HepG2 (cell line): ENCODE data around the gene COPS7A. TPM values are rescaled to one million over a fixed set of nuclear protein-coding genes. Genes with fewer than 3 reads are reported as not detected.
A peak's percentile ranks its signal among the peaks of the same experiment; 100 is the strongest.

Source experiments
- ATAC-seq: fragments of 200-7000 bp; cut with Tn5 transposase; 3 replicates; pipeline ENCODE4 v1.9.1; 2020; ENCODE audit warnings: mild to moderate bottlenecking, moderate library complexity
- BruUV-seq: library from RNA; stranded (reverse); fragments of 400-500 nt; replicated peaks from 2 replicates; lab custom pipeline; 2021; lab: Mats Ljungman, UMichigan
- CTCF ChIA-PET: fragments of 300-600 bp; formaldehyde crosslinking; extraction: SDS; loops from one replicate; lab custom pipeline; 2021; ENCODE audit warnings: low total read pairs, inconsistent platforms, low intra/inter-chr PET ratio; lab: Yijun Ruan, JAX
- POLR2A ChIA-PET: fragments of 350-600 bp; sonication (Branson Sonifier 250); formaldehyde crosslinking; loops from one replicate; lab custom pipeline; 2020; ENCODE audit warnings: antibody characterized with exemption, inconsistent platforms; lab: Yijun Ruan, JAX
- DNase-seq: peaks from one replicate; pipeline ENCODE4 v3.0.0-alpha.2; 2015; ENCODE audit warnings: low spot score
- FAIRE-seq: peaks from 3 replicates; lab custom pipeline; 2011; peaks lifted over from hg19 to GRCh38; lab: Jason Lieb, UNC
- H2AFZ ChIP-seq: one replicate; pipeline ENCODE4 v1.6.1; 2011; ENCODE audit warnings: low read length, inconsistent platforms
- H3K27ac ChIP-seq: fragments of 300-600 bp; 3 replicates; pipeline ENCODE4 v1.8.0; 2011; ENCODE audit warnings: mixed run types, mild to moderate bottlenecking, mixed read lengths, low read length, inconsistent platforms; ENCODE audit not compliant: insufficient read depth; ENCODE audit errors: extremely low read length
- H3K27me3 ChIP-seq, 2 experiments: fragments of 200-600 bp in 1 of 2; 2 replicates in 1 of 2; 3 replicates in 1 of 2; pipeline versions ENCODE4 v1.6.0 to v1.8.0; 2011; ENCODE audit warnings: low read length in 2 of 2, mild to moderate bottlenecking in 2 of 2, moderate library complexity in 2 of 2, inconsistent platforms in 1 of 2; ENCODE audit not compliant: insufficient read depth in 2 of 2, control insufficient read depth in 1 of 2
- H3K36me3 ChIP-seq, 2 experiments: fragments of 200-600 bp in 1 of 2; replicated peaks in 1 of 2; 2 replicates in 1 of 2; 3 replicates in 1 of 2; pipeline versions ENCODE4 v1.5.1 to v1.8.0; 2011; ENCODE audit warnings: low read length in 2 of 2, inconsistent platforms in 1 of 2; ENCODE audit not compliant: insufficient read depth in 2 of 2, control insufficient read depth in 1 of 2
- H3K4me1 ChIP-seq: 2 replicates; pipeline ENCODE4 v1.5.1; 2012; ENCODE audit warnings: low read length, inconsistent platforms; ENCODE audit not compliant: insufficient read depth
- H3K4me2 ChIP-seq: 2 replicates; pipeline ENCODE4 v1.6.0; 2011; ENCODE audit warnings: low read depth, low read length, inconsistent platforms
- H3K4me3 ChIP-seq, 3 experiments: fragments of 200-600 bp in 1 of 3; sonication (generic), shearing (Covaris generic) in 1 of 3; replicated peaks in 1 of 3; 2 replicates each; pipeline ENCODE4 v1.5.1; 2011 to 2016; ENCODE audit warnings: low read length in 3 of 3, inconsistent platforms in 2 of 3, low read depth in 2 of 3, mild to moderate bottlenecking in 2 of 3, control low read depth in 1 of 3, mixed read lengths in 1 of 3; ENCODE audit not compliant: insufficient read depth in 1 of 3
- H3K79me2 ChIP-seq: one replicate; pipeline ENCODE4 v1.6.1; 2011; ENCODE audit warnings: low read length, inconsistent platforms; ENCODE audit not compliant: insufficient read depth
- H3K9ac ChIP-seq: 2 replicates; pipeline ENCODE4 v1.6.0; 2011; ENCODE audit warnings: mild to moderate bottlenecking, low read depth, low read length, inconsistent platforms; ENCODE audit not compliant: insufficient read depth
- H3K9me3 ChIP-seq: 2 replicates; pipeline ENCODE4 v1.5.1; 2012; ENCODE audit warnings: mild to moderate bottlenecking, low read length
- H4K20me1 ChIP-seq: 2 replicates; pipeline ENCODE4 v1.6.0; 2011; ENCODE audit warnings: inconsistent platforms, mild to moderate bottlenecking, low read length, moderate library complexity; ENCODE audit not compliant: insufficient read depth
- AGO1 ChIP-seq: fragments of 200-400 bp; formaldehyde crosslinking; IDR thresholded peaks from 2 replicates; pipeline ENCODE4 v1.6.1; 2017; ENCODE audit warnings: mild to moderate bottlenecking, low read depth, low read length, moderate library complexity; ENCODE audit not compliant: poor library complexity, severe bottlenecking
- CAMTA2 ChIP-seq: sonication (generic); formaldehyde crosslinking; IDR thresholded peaks from 2 replicates; pipeline ENCODE4 v1.4.0; 2020; ENCODE audit warnings: mild to moderate bottlenecking, missing genetic modification reagents, borderline replicate concordance
- CENPT ChIP-seq: sonication (generic); formaldehyde crosslinking; IDR thresholded peaks from 2 replicates; pipeline ENCODE4 v1.8.0; 2022; ENCODE audit warnings: low read depth, mild to moderate bottlenecking, moderate library complexity, missing genetic modification reagents
- ELF3 ChIP-seq: IDR thresholded peaks from 2 replicates; pipeline ENCODE4 v1.6.1; 2016; ENCODE audit warnings: missing genetic modification reagents, missing compliant biosample characterization
- FOSL1 ChIP-seq: sonication (generic); formaldehyde crosslinking; IDR thresholded peaks from 2 replicates; pipeline ENCODE4 v1.9.0; 2021; ENCODE audit warnings: missing genetic modification reagents, borderline replicate concordance
- HMGA1 ChIP-seq: sonication (generic); formaldehyde crosslinking; conservative IDR thresholded peaks from 2 replicates; pipeline ENCODE4 v1.4.0; 2020; ENCODE audit warnings: missing genetic modification reagents
- RAD21 ChIP-seq: fragments of 450-650 bp; formaldehyde crosslinking; IDR thresholded peaks from 2 replicates; pipeline ENCODE4 v1.5.0; 2020; ENCODE audit warnings: mild to moderate bottlenecking
- SMC3 ChIP-seq: IDR thresholded peaks from 2 replicates; pipeline ENCODE4 v1.6.1; 2011; ENCODE audit warnings: low read length, improper control_type of control experiment
- SOX6 ChIP-seq, 2 experiments: fragments of 450-650 bp in 1 of 2; sonication (generic) in 1 of 2; formaldehyde crosslinking in 1 of 2; IDR thresholded peaks; 2 replicates each; pipeline versions ENCODE4 v1.4.0 to v1.6.1; 2017 to 2020; ENCODE audit warnings: antibody characterized with exemption in 1 of 2, mild to moderate bottlenecking in 1 of 2, missing genetic modification reagents in 1 of 2
- ZFYVE20 ChIP-seq: sonication (generic); formaldehyde crosslinking; IDR thresholded peaks from 2 replicates; pipeline ENCODE4 v1.8.0; 2023; ENCODE audit warnings: low read depth, mild to moderate bottlenecking, moderate library complexity, missing genetic modification reagents, borderline replicate concordance
- ZNF101 ChIP-seq: sonication (generic); formaldehyde crosslinking; IDR thresholded peaks from 2 replicates; pipeline ENCODE4 v1.4.0; 2020; ENCODE audit warnings: mild to moderate bottlenecking, low read depth, missing genetic modification reagents, borderline replicate concordance
- ZNF329 ChIP-seq: sonication (generic); formaldehyde crosslinking; IDR thresholded peaks from 2 replicates; pipeline ENCODE4 v1.9.0; 2021; ENCODE audit warnings: low read depth, mild to moderate bottlenecking, missing genetic modification reagents
- ZNF333 ChIP-seq: sonication (generic); formaldehyde crosslinking; IDR thresholded peaks from 2 replicates; pipeline ENCODE4 v1.4.0; 2020; ENCODE audit warnings: mild to moderate bottlenecking, missing genetic modification reagents, borderline replicate concordance
- ZNF432 ChIP-seq: sonication (generic); formaldehyde crosslinking; IDR thresholded peaks from 2 replicates; pipeline ENCODE4 v1.5.0; 2020; ENCODE audit warnings: missing genetic modification reagents, mild to moderate bottlenecking, borderline replicate concordance
- ZSCAN9 ChIP-seq: IDR thresholded peaks from 2 replicates; pipeline ENCODE4 v1.6.1; 2016; ENCODE audit warnings: borderline replicate concordance
- WGBS: methylation state at CpG from one replicate; pipeline ENCODE4 v1.1.6; 2017; ENCODE audit warnings: low lambda C conversion rate; 5-methylcytosine and 5-hydroxymethylcytosine counted together
- in situ Hi-C: cut with HindIII; loops from 2 replicates; pipeline ENCODE4 v1.10.0; 2017; ENCODE audit warnings: low pct_unique_long_range_greater_than_20kb; ENCODE audit not compliant: extremely low pct_ligation_motif_present
- intact Hi-C: fragments of 100-400 bp; cut with micrococcal nuclease; formaldehyde crosslinking; loops from one replicate; pipeline ENCODE4 v1.10.0; 2022; ENCODE audit not compliant: unreplicated experiment
- polyA plus RNA-seq, 8 experiments: library from polyadenylated mRNA; depleted of rRNA in 3 of 8; stranded (reverse) in 7 of 8; unstranded in 1 of 8; fragments of >200 nt; fragmentation: Illumina TruSeq in 4 of 8; extraction: Trizol in 4 of 8; gene quantifications; 2 replicates each; pipeline versions ENCODE4 v1.2.1 to v1.2.3, GENCODE V29; 2011 to 2016; ENCODE audit warnings: low read depth in 4 of 8, missing spikeins in 1 of 8, mixed read lengths in 1 of 8; ENCODE audit not compliant: insufficient read depth in 1 of 8
- total RNA-seq, 5 experiments: library from RNA; depleted of rRNA; stranded (reverse); fragments of >200 nt; fragmentation: Illumina TruSeq; extraction: Trizol; gene quantifications; 2 replicates each; pipeline ENCODE4 v1.2.3, GENCODE V29; 2016; ENCODE audit warnings: low read depth in 1 of 5
- TF ChIP-seq, protein P1 (sequence below): sonication (generic); formaldehyde crosslinking; IDR thresholded peaks from 2 replicates; pipeline ENCODE4 v1.5.0; 2020; ENCODE audit warnings: mild to moderate bottlenecking, missing genetic modification reagents, moderate library complexity

Gene COPS7A
- total and polyA plus RNA-seq, 2 of the 13 experiments (the other 11 are each of a cell fraction or from before 2014, with no cell fraction given) = 40.0 to 73.6 TPM

DNA sequence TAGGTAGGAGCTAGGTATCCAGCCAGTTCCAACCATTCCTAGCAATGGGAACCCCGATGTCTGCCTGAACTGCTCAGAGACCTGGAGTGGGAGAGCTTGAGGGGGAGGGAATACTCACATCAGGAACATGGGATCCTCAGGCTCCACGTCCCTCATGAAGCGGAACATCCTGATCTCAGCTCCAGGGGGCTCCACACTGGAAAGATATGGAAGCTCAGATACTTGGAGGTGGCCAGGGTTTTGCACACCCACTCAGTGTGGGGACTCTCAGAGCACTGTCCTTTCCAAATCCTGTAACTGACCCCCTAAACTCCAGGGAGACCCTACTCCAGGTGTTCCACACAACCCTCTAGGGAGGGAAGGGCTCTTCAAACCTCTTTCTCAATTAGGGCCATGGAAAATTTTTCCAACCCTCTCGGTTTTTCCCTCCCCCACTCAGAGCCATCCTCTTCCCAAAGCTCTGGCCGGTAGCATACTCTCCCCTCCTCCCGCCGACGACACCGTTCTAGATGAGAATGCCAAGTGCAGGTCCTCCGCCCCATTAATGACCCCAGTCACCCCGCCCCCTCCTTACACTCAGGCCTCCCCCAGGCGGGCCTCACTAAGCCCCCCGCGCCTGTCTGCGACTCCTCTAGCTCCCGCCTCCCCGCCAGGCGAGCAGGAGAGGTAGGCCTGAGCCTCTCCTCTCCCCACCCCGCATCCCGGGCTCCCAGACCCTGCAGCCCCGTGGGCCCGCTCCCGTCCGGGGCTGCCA lies 28.5 kb downstream of the COPS7A start:
- Histone ChIP-seq H3K9me3 (no peaks in the 10 kb centered on the region), H3K4me3 (peak overlapping the region; percentile 73 to 99 (median 97)), H3K79me2 (peaks cover 21% of the 10 kb centered on the region), H3K4me2 (peak overlapping the region; percentile 98), H3K9ac (peak overlapping the region; percentile 96), H3K27ac (peak overlapping the region; percentile 96), H3K27me3 (no peaks in the 10 kb centered on the region), H4K20me1 (0 out of 2 replicates have a peak, but pooled peaks cover 6% of the 10 kb centered on the region), H2AFZ (no peak overlapping the region), H3K4me1 (peaks cover 28% of the 10 kb centered on the region), H3K36me3 (peaks cover 28 to 43% of the 10 kb centered on the region in 2 experiments)
- intact Hi-C loops = loop anchor here (2.0 kb wide), 2 partner anchors 18 to 64 kb away; partner anchors contain the start of gene ZNF384
- WGBS = 4% methylated on average over 15 of the region's 24 CpGs
- CTCF ChIA-PET = interaction anchor here (1.1 to 4.4 kb wide), 5 partner anchors 15 to 83 kb away, joined by 3 to 54 read pairs (median 13); partner anchors contain the start of gene PTMS
- POLR2A ChIA-PET = interaction anchor here (1.0 to 3.8 kb wide), 29 partner anchors 8 to 198 kb away, joined by 3 to 162 read pairs (median 8); partner anchors contain the start of genes C12orf57, CD4, CDCA3 and COPS7A
- in situ Hi-C loops = loop anchor here (5.0 kb wide), 1 partner anchor 75 kb away; the partner anchor contains the start of gene P3H3
- ATAC-seq (peak; percentile 29), FAIRE-seq (peak; percentile 59), DNase-seq (peak; percentile 51)
- TSS peak; percentile 55 for BruUV-seq
- TF ChIP-seq ELF3 (CRISPR knock-in tag) (0 out of 2 replicates have a peak, but pooled peaks have one; percentile 17), HMGA1 (CRISPR knock-in tag) (no peak), ZNF101 (CRISPR knock-in tag) (no peak), FOSL1 (CRISPR knock-in tag) (no peak), ZNF333 (CRISPR knock-in tag) (no peak), AGO1 (no peak), RAD21 (CRISPR knock-in tag) (0 out of 2 replicates have a peak, but pooled peaks have one; percentile 20), ZSCAN9 (no peak), ZNF329 (CRISPR knock-in tag) (no peak), ZFYVE20 (CRISPR knock-in tag) (no peak), ZNF432 (CRISPR knock-in tag) (no peak), SMC3 (peak; percentile 42), CAMTA2 (CRISPR knock-in tag) (0 out of 2 replicates have a peak, but pooled peaks have one; percentile 19), SOX6 (IDR thresholded peaks at IDR 0.05) (no peak), SOX6 (CRISPR knock-in tag; IDR thresholded peaks at IDR 0.05) (no peak), CENPT (CRISPR knock-in tag) (no peak)
- TF ChIP-seq, protein P1, sequence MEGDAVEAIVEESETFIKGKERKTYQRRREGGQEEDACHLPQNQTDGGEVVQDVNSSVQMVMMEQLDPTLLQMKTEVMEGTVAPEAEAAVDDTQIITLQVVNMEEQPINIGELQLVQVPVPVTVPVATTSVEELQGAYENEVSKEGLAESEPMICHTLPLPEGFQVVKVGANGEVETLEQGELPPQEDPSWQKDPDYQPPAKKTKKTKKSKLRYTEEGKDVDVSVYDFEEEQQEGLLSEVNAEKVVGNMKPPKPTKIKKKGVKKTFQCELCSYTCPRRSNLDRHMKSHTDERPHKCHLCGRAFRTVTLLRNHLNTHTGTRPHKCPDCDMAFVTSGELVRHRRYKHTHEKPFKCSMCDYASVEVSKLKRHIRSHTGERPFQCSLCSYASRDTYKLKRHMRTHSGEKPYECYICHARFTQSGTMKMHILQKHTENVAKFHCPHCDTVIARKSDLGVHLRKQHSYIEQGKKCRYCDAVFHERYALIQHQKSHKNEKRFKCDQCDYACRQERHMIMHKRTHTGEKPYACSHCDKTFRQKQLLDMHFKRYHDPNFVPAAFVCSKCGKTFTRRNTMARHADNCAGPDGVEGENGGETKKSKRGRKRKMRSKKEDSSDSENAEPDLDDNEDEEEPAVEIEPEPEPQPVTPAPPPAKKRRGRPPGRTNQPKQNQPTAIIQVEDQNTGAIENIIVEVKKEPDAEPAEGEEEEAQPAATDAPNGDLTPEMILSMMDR (CRISPR knock-in tag) = peak; percentile 53
